NCI-H146 treated with DMSO at 0.1 percent for 48 hours (cell line): ENCODE data around the gene PRM2.
"Not testable (repeated sequence)": the region's sequence is repeated elsewhere in the genome, so short reads cannot be mapped to it uniquely, and the experiment has no call there.

Source experiments
- DNase-seq: peaks from one replicate; lab custom pipeline; 2025; ENCODE audit not compliant: unreplicated experiment; lab: John Stamatoyannopoulos, UW

PRM2 gene

DNA sequence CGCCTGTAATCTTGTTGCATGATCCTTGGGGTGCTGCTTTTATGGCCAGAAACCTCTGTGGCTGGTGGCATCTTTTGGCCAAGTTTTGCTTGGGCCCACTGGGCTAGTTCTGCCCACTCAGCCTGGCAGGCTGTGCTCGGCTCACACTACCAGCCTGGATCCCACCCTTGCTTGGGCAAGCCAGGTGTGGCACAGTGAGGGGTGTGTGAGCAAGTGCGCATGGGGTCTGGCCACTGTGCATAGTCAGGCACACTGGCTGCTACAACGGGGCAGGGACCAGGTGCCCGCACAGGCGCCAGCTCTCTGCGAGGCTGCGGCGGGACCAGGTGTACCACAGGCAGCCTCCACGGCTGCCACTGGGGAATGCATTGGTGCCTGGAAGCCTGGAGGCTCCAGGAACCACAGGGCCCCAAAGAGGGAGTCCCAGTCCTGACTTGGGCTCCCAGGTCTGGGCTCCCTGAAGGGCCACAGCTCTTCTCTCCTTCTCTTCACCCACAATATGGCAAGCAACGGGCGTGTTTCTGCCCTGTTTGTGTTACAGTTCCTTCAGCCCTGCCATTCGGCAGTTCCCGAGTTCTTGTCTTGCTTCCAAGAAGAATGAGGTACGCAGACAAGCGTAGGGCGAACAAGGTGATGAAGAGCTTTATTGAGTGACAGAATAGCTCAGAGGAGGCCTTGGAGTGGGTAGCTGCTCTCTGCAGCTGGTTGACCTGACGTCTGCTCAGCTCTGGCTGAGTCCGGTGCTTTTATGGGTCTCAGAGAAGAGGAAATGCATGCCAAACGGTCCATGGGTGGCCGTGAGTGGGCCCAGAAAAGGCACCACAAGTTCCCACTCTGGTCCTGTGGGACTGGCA, 31.6 kb upstream of the PRM2 start:
- no peak for DNase-seq

DNA sequence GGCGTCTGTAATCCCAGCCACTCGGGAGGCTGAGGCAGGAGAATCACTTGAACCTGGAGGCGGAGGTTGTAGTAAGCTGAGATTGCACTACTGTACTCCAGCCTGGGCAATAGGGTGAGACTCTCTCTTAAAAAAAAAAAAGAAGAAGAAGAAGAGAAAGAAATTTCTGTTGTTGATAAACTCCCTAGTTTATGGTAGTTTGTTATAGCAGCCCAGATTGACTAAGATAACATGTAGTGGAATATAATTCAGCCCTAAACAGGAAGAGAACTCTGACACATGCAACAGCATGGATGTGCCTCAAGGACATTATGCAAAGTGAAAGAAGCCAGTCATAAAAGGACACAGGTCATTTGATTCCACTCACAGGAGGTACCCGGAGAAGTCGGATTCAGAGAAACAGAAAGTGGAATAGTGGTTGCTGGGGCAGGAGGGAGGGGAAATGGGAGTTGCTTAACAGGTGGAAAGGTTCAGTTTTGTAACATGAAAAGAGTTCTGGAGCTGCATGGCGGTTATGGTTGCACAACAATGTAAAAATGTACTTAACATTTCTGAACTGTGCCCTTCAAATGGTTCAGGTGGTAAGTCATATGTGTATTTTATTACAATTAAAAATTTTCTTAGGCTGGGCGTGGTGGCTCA, 30.8 kb upstream of the PRM2 start:
- DNase-seq = no peak

DNA sequence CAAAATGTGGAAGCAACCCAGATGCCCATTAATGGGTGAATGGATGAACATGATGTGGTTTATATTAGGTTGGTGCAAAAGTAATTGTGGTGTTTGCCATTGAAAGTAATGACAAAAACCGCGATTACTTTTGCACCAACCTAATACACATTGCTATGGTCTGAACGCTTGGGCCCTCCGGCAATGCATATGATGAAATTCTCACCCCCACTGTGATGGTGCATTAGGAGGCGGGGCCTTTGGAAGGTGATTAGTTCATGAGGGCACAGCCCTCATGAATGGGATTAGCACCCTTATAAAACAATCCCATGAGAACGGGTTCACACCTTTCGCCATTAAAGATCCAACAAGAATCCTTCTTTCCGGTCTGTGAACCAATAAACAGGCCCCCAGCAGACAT, 30.1 kb upstream of the PRM2 start:
- no peak for DNase-seq

DNA sequence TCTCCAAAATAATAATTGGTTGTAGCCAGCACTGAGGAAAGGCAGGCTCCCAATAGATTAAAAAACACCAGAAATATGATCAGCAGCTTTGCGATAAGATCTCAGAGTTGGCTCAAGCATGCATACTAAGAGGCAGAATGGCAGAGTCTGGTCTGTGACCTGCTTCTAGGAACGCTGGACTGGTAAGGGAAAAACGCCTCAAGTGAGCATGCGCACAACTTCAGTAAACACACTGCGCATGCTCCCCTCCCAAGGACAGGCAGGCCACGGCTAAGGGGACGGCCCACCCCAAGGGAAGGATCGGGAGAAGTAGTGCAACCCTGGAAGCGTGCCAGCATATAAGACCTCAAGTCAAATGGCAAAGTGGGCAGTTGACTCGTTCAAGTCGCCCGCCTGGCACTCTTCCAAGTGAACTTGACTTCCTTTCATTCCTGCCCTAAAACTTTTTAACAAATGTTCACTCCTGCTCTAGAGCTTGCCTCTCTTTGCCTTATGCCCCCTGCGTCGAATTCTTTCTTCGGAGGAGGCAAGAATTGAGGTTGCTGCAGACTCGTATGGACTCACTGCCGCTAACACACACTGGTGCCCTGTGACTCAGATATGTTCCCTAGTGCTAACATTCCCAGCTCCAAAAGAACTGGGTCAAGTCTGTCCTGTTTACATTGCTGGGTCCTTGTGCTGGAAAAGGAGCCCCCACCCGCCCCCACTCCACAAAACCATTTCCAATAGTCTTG, 27.3 kb upstream of the PRM2 start:
- no peak for DNase-seq

DNA sequence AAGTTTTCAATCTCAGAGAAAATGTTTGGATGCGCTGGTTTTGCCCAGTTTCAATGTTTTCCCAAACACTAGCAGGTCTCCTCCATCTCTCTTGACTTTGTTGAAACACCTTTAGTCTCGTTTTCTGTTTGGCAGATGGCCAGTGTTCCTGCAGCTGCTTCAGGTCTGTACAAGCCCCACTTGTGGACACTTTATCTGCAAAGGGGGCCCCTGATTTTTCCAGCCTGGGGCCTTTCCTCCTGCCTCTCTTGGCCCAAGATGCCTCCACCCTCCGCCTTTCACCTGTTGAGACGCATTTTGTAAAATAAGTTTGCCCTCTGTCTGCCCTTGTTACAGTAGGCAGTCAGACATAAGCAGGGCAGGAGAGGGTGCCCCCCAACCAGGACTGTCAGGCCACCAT, 26.7 kb upstream of the PRM2 start:
- peak; percentile 37 for DNase-seq

DNA sequence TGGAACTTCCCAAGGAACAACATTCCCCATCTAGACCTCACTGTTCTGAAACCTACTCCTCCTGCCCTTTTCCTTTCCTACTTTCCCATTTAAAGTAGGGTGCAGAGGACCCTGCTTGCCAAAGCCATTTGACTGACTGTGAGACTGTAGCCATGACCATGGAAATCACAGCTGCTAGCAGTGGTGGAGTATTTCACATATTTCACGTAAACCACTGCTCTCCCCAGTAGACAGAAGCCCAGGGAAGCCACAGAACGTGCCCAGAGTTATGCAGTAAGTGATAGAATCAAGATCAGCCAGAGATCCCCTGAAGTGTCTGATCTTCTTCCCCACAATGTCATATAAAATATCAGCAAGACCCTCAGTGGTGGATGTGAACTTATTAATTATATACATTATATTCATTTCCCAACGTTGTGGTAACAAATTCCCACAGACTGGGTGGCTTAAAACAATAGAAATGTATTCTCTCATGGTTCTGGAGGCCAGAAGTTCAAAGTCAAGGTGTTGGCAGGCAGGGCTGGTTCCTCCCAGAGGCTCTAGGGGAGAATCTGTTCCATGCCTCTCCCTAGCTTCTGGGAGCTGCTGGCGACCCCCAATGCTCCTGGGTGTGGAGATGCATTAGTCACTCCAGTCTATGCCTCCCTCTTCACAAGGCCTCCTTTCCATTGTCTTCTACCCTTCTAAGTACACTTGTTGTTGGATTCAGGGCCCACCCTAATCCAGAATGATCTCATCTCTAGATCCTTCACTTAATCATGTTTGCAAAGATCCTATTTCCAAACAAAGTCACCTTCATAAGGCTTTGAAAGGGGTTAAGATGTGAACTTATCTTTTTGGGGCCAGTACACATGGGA, 25.6 kb upstream of the PRM2 start:
- DNase-seq = no peak

DNA sequence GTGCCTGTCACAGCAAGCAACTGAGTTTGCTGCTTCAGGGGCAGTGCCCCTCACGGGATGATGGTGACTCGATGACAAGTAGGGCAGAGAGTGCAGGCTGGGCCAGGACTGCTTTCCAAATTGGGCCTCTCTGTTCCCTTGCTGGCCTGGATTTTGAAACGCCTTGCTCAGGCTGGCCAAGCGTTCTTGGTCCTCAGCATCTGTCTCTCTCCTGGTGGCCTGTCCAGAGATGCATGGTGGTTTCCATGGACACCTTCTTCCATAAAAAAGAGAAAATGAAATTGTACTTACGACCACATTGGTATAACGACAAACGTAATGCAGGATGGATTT, 24.2 kb upstream of the PRM2 start:
- no peak for DNase-seq

DNA sequence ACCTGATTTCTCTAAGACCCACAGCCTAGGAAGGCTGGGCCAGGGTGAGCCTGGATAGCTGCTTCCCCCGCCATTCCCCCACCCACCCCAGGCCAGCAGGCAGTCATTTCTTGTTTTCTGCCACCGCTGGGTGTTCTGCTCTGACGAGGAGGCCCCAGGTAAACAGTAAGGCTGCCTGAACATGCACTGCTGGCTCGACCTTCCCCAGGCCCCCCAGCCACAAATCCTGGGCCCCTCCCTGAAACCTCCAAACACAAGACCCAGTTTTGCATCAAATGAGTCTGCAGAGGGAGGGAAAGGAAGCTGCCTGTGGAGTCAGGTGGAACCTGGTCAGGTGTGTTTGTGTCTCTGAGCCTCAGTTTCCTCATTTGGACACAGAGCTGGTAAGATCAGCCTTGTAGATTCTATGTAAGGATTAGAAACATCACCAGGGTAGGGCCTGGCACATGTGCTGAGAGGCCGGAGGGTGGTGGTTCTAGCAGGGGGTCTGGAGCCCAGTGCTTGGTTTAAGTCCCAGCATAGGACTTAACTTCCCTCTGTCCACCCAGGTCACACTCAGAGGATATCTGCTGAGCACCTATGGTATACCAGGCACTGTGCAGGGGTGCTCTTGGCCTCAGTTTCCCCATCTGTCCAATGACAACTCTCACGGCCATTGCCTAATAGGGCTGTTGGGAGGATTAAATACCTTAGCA, 23.7 kb upstream of the PRM2 start:
- no peak for DNase-seq

DNA sequence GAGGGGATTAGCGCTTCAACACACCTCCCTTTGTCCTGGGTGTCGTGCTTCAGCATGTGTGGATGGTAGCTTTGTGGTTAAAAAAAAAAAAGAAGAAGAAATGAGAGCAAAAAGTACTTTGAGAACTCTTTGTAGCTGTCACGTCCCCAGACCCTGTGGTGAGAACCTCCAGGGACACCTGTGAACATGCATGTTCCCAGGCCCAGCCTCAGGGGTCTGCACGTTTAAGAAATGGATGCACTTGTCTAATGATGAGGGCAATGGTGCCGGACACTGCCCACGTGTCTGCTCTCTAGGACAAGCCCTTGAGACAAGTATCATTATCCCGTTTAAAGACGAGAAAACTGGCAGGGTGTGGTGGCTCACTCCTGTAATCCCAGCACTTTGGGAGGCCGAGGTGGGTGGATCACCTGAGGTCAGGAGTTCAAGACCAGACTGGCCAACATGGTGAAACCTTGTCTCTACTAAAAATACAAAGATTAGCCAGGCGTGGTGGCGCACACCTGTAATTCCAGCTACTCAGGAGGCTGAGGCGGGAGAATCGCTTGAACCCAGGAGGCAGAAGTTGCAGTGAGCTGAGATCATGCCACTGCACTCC, 22.8 kb upstream of the PRM2 start:
- DNase-seq = not testable (repeated sequence)

DNA sequence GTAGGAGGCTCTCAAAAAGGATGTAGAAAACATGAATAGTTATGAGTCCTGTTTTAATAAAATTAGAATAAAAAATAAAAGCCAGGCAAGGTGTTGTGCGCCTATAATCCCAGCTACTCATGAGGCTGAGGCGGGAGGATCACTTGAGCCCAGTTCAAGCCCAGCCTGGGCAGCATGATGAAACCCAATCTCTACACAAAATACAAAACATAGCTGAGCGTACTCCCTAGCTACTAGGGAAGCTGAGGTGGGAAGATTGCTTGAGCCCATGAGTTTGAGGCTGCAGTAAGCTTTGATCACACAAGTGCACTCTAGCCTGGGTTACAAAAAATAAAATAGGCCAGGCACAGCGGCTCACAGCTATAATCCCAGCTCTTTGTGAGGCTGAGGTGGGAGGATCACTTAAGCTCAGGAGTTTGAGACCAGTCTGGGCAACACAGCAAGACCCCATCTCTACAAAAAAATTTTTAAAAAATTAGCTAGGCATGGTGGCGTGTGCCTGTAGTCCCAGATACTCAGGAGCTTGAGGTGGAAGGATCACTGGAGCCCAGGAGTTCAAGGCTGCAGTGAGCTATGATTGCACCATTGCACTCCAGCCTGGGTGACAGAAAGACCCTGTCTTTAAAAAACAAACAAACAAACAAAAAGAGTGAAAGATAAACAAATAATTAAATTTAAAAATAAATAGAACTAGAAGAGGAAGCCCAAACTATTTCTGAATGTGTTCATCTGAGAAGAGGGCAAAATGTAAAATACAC, 22.0 kb upstream of the PRM2 start:
- no peak for DNase-seq

DNA sequence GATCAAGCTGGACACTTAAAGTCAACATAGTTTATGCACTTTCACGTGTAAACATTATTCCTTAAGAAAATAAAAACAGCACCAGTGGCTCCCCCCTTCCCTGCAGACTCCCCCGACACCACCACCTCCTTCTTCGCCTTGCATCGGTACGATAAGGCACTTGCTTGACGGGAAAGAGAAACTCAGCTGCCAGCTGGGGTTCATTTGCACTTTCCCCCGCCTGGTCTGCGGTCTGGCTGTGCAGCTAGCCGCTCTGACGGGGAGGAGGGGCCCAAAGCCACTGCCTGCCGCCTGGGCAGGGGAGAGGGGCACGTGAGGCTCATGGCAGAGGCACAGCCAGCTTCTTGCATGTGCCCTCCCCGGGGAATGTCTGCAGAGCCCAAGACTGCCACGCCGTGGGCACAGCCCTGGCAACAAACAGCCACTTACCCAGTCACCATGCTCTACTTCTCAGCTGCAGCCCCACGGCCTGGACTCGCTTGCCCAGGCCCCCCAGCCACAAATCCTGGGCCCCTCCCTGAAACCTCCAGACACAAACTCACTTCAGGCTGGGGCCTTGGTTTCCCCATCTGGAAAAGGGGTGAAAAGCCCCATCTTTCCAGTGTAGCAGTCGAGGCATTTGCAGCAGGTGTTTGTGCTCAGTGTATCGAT, 21.3 kb upstream of the PRM2 start:
- DNase-seq = no peak

DNA sequence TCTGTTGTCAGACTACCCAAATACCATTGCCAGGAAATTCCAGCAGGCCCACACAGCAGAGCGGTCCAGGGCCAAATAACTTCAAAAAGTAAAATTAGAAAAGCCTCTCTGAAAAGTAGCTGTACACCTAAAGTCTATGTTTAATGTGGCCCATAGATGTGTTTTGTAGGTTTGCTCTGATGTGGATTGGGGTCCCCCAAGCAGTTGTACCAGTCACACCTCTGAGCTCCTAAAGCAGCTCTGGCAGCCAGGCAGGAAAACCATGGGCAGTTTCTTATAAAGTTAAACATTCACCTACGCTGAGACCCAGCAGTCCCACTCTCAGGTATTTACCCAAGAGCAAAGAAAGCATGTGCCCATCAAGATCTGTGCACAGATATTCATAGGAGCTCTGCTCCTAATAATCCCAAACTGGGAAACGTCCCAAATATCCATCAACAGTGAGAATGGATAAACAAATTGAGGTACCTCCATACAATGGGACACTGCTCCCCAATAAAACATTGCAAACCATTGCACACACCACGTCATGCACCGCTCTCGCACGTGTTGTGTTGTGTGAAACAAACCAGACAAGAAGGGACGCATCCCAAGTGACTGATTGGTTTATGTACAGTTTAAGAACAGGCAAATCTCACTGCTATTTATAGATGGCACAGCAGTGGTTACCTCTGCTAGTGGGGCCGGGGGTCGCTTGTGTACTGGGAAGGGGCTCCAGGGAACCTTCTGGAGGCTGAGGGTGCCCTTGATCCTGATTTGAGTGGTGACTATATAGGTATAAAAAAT, 20.6 kb upstream of the PRM2 start:
- DNase-seq = no peak

DNA sequence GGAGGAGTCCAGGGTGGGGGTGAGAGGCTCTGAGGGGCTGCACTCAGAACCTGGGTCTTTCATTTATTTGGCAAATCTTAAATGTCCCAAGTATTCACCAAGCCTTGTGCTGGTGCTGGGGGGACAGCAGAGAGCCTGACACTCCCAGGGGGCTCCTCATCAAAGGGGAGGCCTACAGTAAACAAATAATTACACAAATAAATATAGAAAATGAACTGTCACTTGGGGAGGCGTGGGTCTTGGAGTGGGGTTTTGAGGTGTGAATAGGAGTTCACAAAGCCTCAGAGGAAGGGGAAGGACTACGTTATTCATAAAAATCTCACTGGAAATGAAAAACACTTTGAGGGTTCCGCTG, 20.0 kb upstream of the PRM2 start:
- no peak for DNase-seq

DNA sequence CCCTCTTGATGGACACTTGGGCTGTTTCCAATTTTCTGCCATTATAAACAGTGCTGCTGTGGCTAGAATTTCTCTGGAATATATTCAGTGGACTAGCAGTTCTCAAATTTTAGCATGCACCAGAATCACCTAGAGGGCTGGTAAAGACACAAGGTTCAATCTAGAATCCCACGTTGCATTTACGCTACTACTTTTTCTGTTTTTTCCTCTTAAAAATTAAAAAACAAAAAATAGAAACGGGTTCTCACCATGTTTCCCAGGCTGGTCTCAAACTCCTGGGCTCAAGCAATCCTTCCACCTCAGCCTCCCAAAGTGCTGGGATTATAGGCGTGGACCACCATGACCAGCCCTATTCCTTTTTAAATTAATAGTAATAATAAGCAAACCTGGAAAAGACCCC, 19.4 kb upstream of the PRM2 start:
- DNase-seq = no peak

DNA sequence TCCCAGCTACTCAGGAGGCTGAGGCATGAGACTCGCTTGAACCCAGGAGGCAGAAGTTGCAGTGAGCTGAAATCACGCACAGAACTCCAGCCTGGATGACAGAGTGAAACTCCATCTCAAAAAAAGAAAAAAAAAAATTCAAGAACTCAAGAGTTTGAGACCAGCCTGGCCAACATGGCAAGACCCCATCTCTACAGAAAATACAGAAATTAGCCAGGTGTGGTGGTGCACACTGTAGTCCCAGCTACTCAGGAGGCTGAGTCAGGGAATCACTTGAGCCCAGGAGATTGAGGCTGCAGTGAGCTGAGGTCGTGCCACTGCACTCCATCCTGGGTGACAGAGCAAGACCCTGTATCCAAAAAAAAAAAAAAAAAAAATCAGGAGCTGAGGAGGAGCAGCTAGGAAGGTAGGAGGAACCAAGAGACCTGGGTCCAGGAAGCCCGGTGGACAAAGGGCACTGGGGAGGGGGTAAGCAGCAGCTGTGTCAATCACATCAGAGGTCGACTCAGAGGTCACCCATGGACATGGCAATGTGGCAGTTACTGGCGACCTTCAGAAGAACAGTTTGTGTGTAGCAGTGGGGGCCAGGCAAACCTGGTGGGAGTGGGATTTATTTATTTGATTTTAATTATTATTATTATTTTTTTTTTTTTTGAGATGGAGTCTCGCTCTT, 15.9 kb upstream of the PRM2 start:
- no peak for DNase-seq

DNA sequence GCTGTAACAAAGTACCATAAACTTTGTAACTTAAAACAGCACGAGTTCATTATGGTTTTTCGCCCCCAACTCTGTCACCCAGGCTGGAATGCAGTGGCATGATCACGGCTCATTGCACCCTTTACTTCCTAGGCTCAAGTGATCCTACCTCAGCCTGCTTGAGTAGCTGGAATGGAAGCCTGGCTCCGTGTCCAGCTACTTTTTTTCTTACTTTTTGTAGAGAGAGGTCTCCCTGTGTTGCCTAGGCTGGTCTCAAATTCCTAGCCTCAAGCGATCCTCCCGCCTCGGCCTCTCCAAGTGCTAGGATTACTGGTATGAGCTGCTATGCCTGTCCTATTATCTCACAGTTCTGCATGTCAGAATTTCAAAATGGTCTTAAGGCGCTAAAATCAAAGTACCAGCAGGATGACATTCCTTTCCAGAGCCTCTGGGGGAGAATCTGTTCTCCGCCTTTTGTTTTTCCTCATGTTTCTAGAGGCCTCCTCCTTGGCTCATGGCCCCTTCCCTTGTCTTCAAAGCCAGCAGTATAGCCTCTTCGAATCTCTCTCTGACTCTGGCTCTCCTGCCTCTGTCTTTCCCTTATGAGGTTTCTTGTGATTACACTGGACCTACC, 14.9 kb upstream of the PRM2 start:
- DNase-seq = no peak

DNA sequence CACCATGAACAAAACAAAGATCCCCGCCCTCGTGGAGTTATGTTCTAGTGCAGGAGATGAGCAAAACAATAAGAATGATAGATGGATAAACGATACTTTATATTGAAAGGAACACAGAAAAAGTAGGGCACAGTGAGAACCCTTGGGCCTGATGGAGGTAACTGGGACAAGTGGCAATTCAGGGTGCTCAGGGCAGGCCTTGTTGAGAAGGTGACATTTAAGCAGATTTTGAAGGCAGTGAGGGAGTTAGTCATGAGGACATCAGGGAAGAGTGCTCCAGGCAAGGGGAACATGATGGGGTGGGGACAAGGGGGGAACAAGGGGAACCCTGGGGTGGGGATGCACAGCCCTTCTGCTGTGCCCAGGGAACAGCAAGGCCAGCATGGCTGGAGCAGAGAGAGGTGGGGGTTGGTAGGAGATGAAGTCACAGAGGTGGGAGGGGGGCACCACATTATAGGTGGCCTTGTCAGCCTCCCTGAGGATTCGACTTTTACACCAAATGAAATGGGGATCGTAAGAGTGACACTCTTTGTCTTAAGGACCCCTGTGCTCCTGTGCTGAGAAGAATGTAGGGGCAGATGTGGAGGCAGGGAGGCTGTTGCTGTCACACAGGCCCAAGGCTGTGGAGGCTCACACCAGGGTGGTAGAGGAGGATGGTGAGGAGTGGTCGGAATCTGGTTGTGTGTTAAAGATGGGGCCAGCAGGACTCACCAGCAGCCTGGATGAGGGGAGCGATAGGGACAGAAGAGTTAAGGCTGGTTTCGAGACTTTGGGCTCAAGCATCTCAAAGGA, 14.0 kb upstream of the PRM2 start:
- DNase-seq = no peak
